GM12864 (cell line): Measurements from ENCODE around the gene EIF4G2.

Experiments used
- DNase-seq: peaks from one replicate; pipeline ENCODE4 v3.0.0-alpha.2; 2011; ENCODE audit warnings: low read depth
- H3K4me3 ChIP-seq: 2 replicates; pipeline ENCODE4 v1.5.1; 2011; ENCODE audit warnings: mild to moderate bottlenecking, low read depth, low read length, control low read depth
- CTCF ChIP-seq: IDR thresholded peaks from 2 replicates; pipeline ENCODE4 v1.5.1; 2011; ENCODE audit warnings: low read depth, mild to moderate bottlenecking, moderate library complexity, low read length, control low read depth, inconsistent platforms; ENCODE audit errors: missing control alignments

EIF4G2 gene

GRCh38 chr11:10774811-10775210, 33.9 kb downstream of the EIF4G2 start:
- TF ChIP-seq CTCF = no peak
- no peak overlapping the region for H3K4me3 ChIP-seq
- no peak for DNase-seq

- no peak for TF ChIP-seq CTCF
- H3K4me3 ChIP-seq = no peak overlapping the region
- no peak for DNase-seq
These were observed 37.3 kb downstream of the EIF4G2 start for GRCh38 chr11:10771457-10771856.

GRCh38 chr11:10770626-10771254, 38.0 kb downstream of the EIF4G2 start:
- no peak overlapping the region for H3K4me3 ChIP-seq
- DNase-seq = no peak
- TF ChIP-seq CTCF = peak; percentile 67

- no peak overlapping the region for H3K4me3 ChIP-seq
- no peak for DNase-seq
- no peak for TF ChIP-seq CTCF
These were observed 44.3 kb downstream of the EIF4G2 start for GRCh38 chr11:10764412-10764811.

- no peak for DNase-seq
- no peak for TF ChIP-seq CTCF
- no peak overlapping the region for H3K4me3 ChIP-seq
These were observed 45.0 kb downstream of the EIF4G2 start for GRCh38 chr11:10763766-10764165.

GRCh38 chr11:10762913-10763421, 45.8 kb downstream of the EIF4G2 start:
- no peak for TF ChIP-seq CTCF
- no peak for DNase-seq
- H3K4me3 ChIP-seq = no peak overlapping the region

- peak; percentile 66 for DNase-seq
These were observed 46.5 kb downstream of the EIF4G2 start for GRCh38 chr11:10762185-10762584.

More at GRCh38 chr11:10762185-10762584, 46.5 kb downstream of the EIF4G2 start:
- no peak for TF ChIP-seq CTCF
- H3K4me3 ChIP-seq = no peak overlapping the region
